Measurements from ENCODE around the gene ARL5C.
A peak's percentile ranks its signal among the peaks of the same experiment; 100 is the strongest.

Gene ARL5C

GRCh38 chr17:39166437-39167335 is 725 bp upstream of the ARL5C start:
- DNase-seq = no peak

GRCh38 chr17:39165178-39165840 is 652 bp downstream of the ARL5C start:
- DNase-seq = no peak

GRCh38 chr17:39164675-39165143 is 1.3 kb downstream of the ARL5C start:
- peak; percentile 38 to 68 for DNase-seq

GRCh38 chr17:39161962-39162361 is 4.0 kb downstream of the ARL5C start:
- DNase-seq = no peak

GRCh38 chr17:39158623-39159022 is 7.3 kb downstream of the ARL5C start:
- no peak for DNase-seq

GRCh38 chr17:39156491-39156890 is 9.5 kb downstream of the ARL5C start:
- no peak for DNase-seq

GRCh38 chr17:39155654-39156053 is 10.3 kb downstream of the ARL5C start:
- DNase-seq = no peak

GRCh38 chr17:39153599-39154051 is 12.3 kb downstream of the ARL5C start:
- DNase-seq = peak; percentile 63 to 85

GRCh38 chr17:39151943-39152818 is 13.8 kb downstream of the ARL5C start:
- no peak for DNase-seq

GRCh38 chr17:39151150-39151942 is 14.6 kb downstream of the ARL5C start, which contains the start of gene PLXDC1:
TSS of gene PLXDC1 (minus strand) at chr17:39151637. CDS start at chr17:39151437, 200 bp downstream.
- DNase-seq = no peak

- DNase-seq = no peak
Measured at GRCh38 chr17:39150795-39151149, 15.2 kb downstream of the ARL5C start.

GRCh38 chr17:39150104-39150634 is 15.8 kb downstream of the ARL5C start:
- DNase-seq = no peak

GRCh38 chr17:39147221-39148185 is 18.5 kb downstream of the ARL5C start:
- no peak for DNase-seq

- no peak for DNase-seq
Measured at GRCh38 chr17:39146273-39146672, 19.7 kb downstream of the ARL5C start.

GRCh38 chr17:39145143-39145542 is 20.8 kb downstream of the ARL5C start:
- no peak for DNase-seq

GRCh38 chr17:39144416-39144840 is 21.5 kb downstream of the ARL5C start:
- no peak for DNase-seq

GRCh38 chr17:39143552-39144093 is 22.3 kb downstream of the ARL5C start:
- DNase-seq = no peak

- DNase-seq = no peak
Measured at GRCh38 chr17:39141915-39142664, 23.9 kb downstream of the ARL5C start.

- DNase-seq = no peak
Measured at GRCh38 chr17:39141294-39141693, 24.7 kb downstream of the ARL5C start.

Measured in SW 1271 (cell line).